ENCODE measurements around the gene PTPN9.

DNA sequence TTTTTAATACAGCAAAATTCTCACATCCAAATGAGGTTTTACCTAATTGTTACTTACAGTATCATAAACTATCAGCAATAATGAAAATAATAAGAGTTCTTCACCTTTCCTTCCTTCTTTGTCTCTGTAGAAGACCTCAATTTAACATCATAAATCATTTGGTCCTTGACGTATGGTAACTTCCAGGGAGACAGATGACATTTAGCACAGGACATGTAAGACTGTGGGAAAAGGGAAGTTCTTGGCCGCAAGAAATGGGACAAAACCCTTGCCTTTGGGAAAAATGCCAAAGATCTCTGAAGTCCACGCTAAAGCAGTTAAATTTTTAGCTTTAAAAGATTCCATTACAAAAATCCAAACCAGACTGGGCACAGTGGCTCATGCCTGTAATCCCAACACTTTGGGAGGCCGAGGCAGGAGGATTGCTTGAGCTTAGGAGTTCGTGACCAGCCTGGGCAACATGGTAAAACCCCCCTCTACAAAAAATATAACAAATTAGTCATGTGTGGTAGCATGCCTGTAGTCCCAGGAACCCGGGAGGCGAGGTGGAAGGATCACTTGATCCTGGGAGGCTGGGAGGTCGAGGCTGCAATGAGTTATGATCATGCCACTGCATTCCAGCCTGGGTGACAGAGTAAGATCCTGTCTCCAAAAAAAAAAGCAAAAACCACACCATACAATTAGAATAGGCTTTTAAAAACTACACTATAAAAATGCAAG, 8.8 kb downstream of the PTPN9 start:
- TF ChIP-seq CTCF (conservative IDR thresholded peaks at IDR 0.05) (no peak), ZFX (IDR thresholded peaks at IDR 0.05) (no peak)
